Measurements from ENCODE around the gene LANCL2. TPM values are rescaled to one million over a fixed set of nuclear protein-coding genes. Genes with fewer than 3 reads are reported as not detected.
A peak's percentile ranks its signal among the peaks of the same experiment; 100 is the strongest.

LANCL2 gene
- total RNA-seq, 4 donors from 2014 or later: 14.5 to 32.5 (median 24.3) TPM

GRCh38 chr7:55429835-55430499, 64.8 kb downstream of the LANCL2 start:
- Histone ChIP-seq H3K4me3 (replicated peaks in 1 of 3) (no peak overlapping the region), H3K4me1 (peaks cover 0 to 4% of the 10 kb centered on the region in 2 donors), H3K27ac (no peak overlapping the region), H3K27me3 (no peaks in the 10 kb centered on the region), H3K9me3 (no peaks in the 10 kb centered on the region), H3K36me3 (peaks cover 0 to 3% of the 10 kb centered on the region in 2 donors)
- intact Hi-C loops (cut with DNase I): loop anchor here (10.0 kb wide), 1 partner anchor 165 kb away; no protein-coding TSS in a partner anchor
- DNase-seq: no peak
- WGBS, 2 donors: 77 to 82% methylated on average over 7 to 11 of the region's 11 CpGs
- TF ChIP-seq CTCF (IDR thresholded peaks at IDR 0.05) (no peak), POLR2A (IDR thresholded peaks at IDR 0.05) (no peak)

- H3K27ac ChIP-seq: no peak overlapping the region
- no peak overlapping the region for H3K4me3 ChIP-seq (replicated peaks in 1 of 3)
- intact Hi-C loops (cut with DNase I): loop anchor here (10.0 kb wide), 1 partner anchor 163 kb away; no protein-coding TSS in a partner anchor
- no peaks in the 10 kb centered on the region for H3K27me3 ChIP-seq
- TF ChIP-seq CTCF (IDR thresholded peaks at IDR 0.05) (no peak), POLR2A (IDR thresholded peaks at IDR 0.05) (no peak)
- no peaks in the 10 kb centered on the region for H3K9me3 ChIP-seq
- no peak for DNase-seq
- H3K4me1 ChIP-seq: no peaks in the 10 kb centered on the region
- WGBS, 2 donors: 7 to 8% methylated on average over 2 of the region's 2 CpGs
- peaks cover 0 to 3% of the 10 kb centered on the region in 2 donors for H3K36me3 ChIP-seq
These were observed 66.8 kb downstream of the LANCL2 start for GRCh38 chr7:55431898-55432297.

- H3K4me1 ChIP-seq: no peaks in the 10 kb centered on the region
- no peak overlapping the region for H3K27ac ChIP-seq
- H3K27me3 ChIP-seq: no peaks in the 10 kb centered on the region
- no peaks in the 10 kb centered on the region for H3K9me3 ChIP-seq
- WGBS, 2 donors: 88% methylated on average over 3 of the region's 3 CpGs
- no peak for DNase-seq
- intact Hi-C loops (cut with DNase I): loop anchor here (10.0 kb wide), 1 partner anchor 162 kb away; no protein-coding TSS in a partner anchor
- H3K4me3 ChIP-seq (replicated peaks in 1 of 3): no peak overlapping the region
- H3K36me3 ChIP-seq: peaks cover 0 to 3% of the 10 kb centered on the region in 2 donors
- no peak for TF ChIP-seq CTCF (IDR thresholded peaks at IDR 0.05)
- TF ChIP-seq POLR2A (IDR thresholded peaks at IDR 0.05): no peak
These were observed 67.4 kb downstream of the LANCL2 start for GRCh38 chr7:55432506-55432905.

GRCh38 chr7:55432939-55433784, 68.0 kb downstream of the LANCL2 start:
- Histone ChIP-seq H3K9me3 (no peaks in the 10 kb centered on the region), H3K36me3 (peaks cover 0 to 3% of the 10 kb centered on the region in 2 donors), H3K27me3 (no peaks in the 10 kb centered on the region), H3K4me1 (no peaks in the 10 kb centered on the region), H3K27ac (no peak overlapping the region), H3K4me3 (replicated peaks in 1 of 3) (no peak overlapping the region)
- intact Hi-C loops (cut with DNase I): loop anchor here (10.0 kb wide), 1 partner anchor 162 kb away; no protein-coding TSS in a partner anchor
- no peak for DNase-seq
- 63 to 68% methylated on average over 13 of the region's 13 CpGs for WGBS, 2 donors
- TF ChIP-seq CTCF (IDR thresholded peaks at IDR 0.05): peak in 4 of 6 experiments; percentile 11 to 45 (median 28)
- no peak for TF ChIP-seq POLR2A (IDR thresholded peaks at IDR 0.05)
